HepG2 (cell line): Measurements from ENCODE around the gene GPBP1. TPM values are rescaled to one million over a fixed set of nuclear protein-coding genes. Genes with fewer than 3 reads are reported as not detected.
A peak's percentile ranks its signal among the peaks of the same experiment; 100 is the strongest.

Source experiments
- AFF4 ChIP-seq: sonication (generic); formaldehyde crosslinking; IDR thresholded peaks from 2 replicates; pipeline ENCODE4 v1.4.0; 2020; ENCODE audit warnings: missing genetic modification reagents
- EZH2 ChIP-seq: conservative IDR thresholded peaks from 2 replicates; pipeline ENCODE4 v1.6.1; 2012; ENCODE audit warnings: mild to moderate bottlenecking, low read depth, low read length, moderate library complexity
- HCFC1 ChIP-seq: fragments of 150-350 bp; IDR thresholded peaks from 2 replicates; pipeline ENCODE4 v1.6.1; 2014; ENCODE audit warnings: low read depth, low read length
- IRF1 ChIP-seq: sonication (generic); formaldehyde crosslinking; IDR thresholded peaks from 2 replicates; pipeline ENCODE4 v1.4.0; 2020; ENCODE audit warnings: low read depth, mild to moderate bottlenecking, missing genetic modification reagents
- MXD1 ChIP-seq: sonication (generic); formaldehyde crosslinking; IDR thresholded peaks from 2 replicates; pipeline ENCODE4 v1.4.0; 2020; ENCODE audit warnings: mild to moderate bottlenecking, missing genetic modification reagents
- PLRG1 ChIP-seq: fragments of 450-650 bp; conservative IDR thresholded peaks from 2 replicates; pipeline ENCODE4 v1.6.1; 2016
- PRPF4 ChIP-seq: fragments of 200-400 bp; formaldehyde crosslinking; IDR thresholded peaks from 2 replicates; pipeline ENCODE4 v1.6.1; 2016; ENCODE audit warnings: low read length, low read depth; ENCODE audit not compliant: poor library complexity, severe bottlenecking
- RNF2 ChIP-seq: fragments of 450-650 bp; conservative IDR thresholded peaks from 2 replicates; pipeline ENCODE4 v1.6.1; 2016; ENCODE audit warnings: low read depth
- SMC3 ChIP-seq: IDR thresholded peaks from 2 replicates; pipeline ENCODE4 v1.6.1; 2011; ENCODE audit warnings: low read length, improper control_type of control experiment
- THYN1 ChIP-seq: sonication (generic); formaldehyde crosslinking; IDR thresholded peaks from 2 replicates; pipeline ENCODE4 v1.8.1; 2023; ENCODE audit warnings: low read depth, mild to moderate bottlenecking, moderate library complexity, missing genetic modification reagents, borderline replicate concordance
- ZBTB38 ChIP-seq: sonication (generic); formaldehyde crosslinking; IDR thresholded peaks from 2 replicates; pipeline ENCODE4 v1.5.1; 2020; ENCODE audit warnings: mild to moderate bottlenecking, missing genetic modification reagents
- ZFY ChIP-seq: sonication (generic); formaldehyde crosslinking; IDR thresholded peaks from 2 replicates; pipeline ENCODE4 v1.4.0; 2020; ENCODE audit warnings: missing genetic modification reagents
- ZNF362 ChIP-seq: sonication (generic); formaldehyde crosslinking; IDR thresholded peaks from 2 replicates; pipeline ENCODE4 v1.4.0; 2020; ENCODE audit warnings: missing genetic modification reagents, mild to moderate bottlenecking, borderline replicate concordance
- ZNF460 ChIP-seq: sonication (generic); formaldehyde crosslinking; IDR thresholded peaks from 2 replicates; pipeline ENCODE4 v1.5.1; 2020; ENCODE audit warnings: missing genetic modification reagents, mild to moderate bottlenecking, borderline replicate concordance
- ZNF496 ChIP-seq: sonication (generic); formaldehyde crosslinking; IDR thresholded peaks from 2 replicates; pipeline ENCODE4 v1.8.1; 2023; ENCODE audit warnings: mild to moderate bottlenecking, moderate library complexity, missing genetic modification reagents; ENCODE audit not compliant: insufficient replicate concordance
- ZNF776 ChIP-seq: sonication (generic); formaldehyde crosslinking; IDR thresholded peaks from 2 replicates; pipeline ENCODE4 v1.4.0; 2020; ENCODE audit warnings: mild to moderate bottlenecking, missing genetic modification reagents
- ZNF777 ChIP-seq: sonication (generic); formaldehyde crosslinking; IDR thresholded peaks from 2 replicates; pipeline ENCODE4 v1.4.0; 2020; ENCODE audit warnings: missing genetic modification reagents
- ZNF788 ChIP-seq: sonication (generic); formaldehyde crosslinking; IDR thresholded peaks from 2 replicates; pipeline ENCODE4 v1.5.0; 2020; ENCODE audit warnings: mild to moderate bottlenecking, missing genetic modification reagents, borderline replicate concordance
- polyA plus RNA-seq, 8 experiments: library from polyadenylated mRNA; depleted of rRNA in 3 of 8; stranded (reverse) in 7 of 8; unstranded in 1 of 8; fragments of >200 nt; fragmentation: Illumina TruSeq in 4 of 8; extraction: Trizol in 4 of 8; gene quantifications; 2 replicates each; pipeline versions ENCODE4 v1.2.1 to v1.2.3, GENCODE V29; 2011 to 2016; ENCODE audit warnings: low read depth in 4 of 8, missing spikeins in 1 of 8, mixed read lengths in 1 of 8; ENCODE audit not compliant: insufficient read depth in 1 of 8
- total RNA-seq, 5 experiments: library from RNA; depleted of rRNA; stranded (reverse); fragments of >200 nt; fragmentation: Illumina TruSeq; extraction: Trizol; gene quantifications; 2 replicates each; pipeline ENCODE4 v1.2.3, GENCODE V29; 2016; ENCODE audit warnings: low read depth in 1 of 5

The GPBP1 gene
- total and polyA plus RNA-seq, 2 of the 13 experiments (the other 11 are each of a cell fraction or from before 2014, with no cell fraction given), result 27.1 to 72.2 TPM

GRCh38 chr5:57177479-57178156 is 3.8 kb downstream of the GPBP1 start (continued):
- TF ChIP-seq MXD1 (CRISPR knock-in tag) (no peak), ZBTB38 (CRISPR knock-in tag) (0 out of 2 replicates have a peak, but pooled peaks have one; percentile 20), ZNF777 (no peak), HCFC1 (no peak), ZNF460 (CRISPR knock-in tag) (peak; percentile 69), ZNF788 (no peak), SMC3 (no peak), AFF4 (CRISPR knock-in tag) (no peak), ZFY (CRISPR knock-in tag) (no peak), EZH2 (no peak), ZNF776 (CRISPR knock-in tag) (no peak), ZNF362 (CRISPR knock-in tag) (0 out of 2 replicates have a peak, but pooled peaks have one; percentile 27), THYN1 (no peak), IRF1 (no peak), ZNF496 (CRISPR knock-in tag) (no peak), PLRG1 (no peak), RNF2 (no peak), PRPF4 (peak; percentile 51)
